HUES6 (cell line): ENCODE results near the gene RAB7B.

Experiments used
- H3K27ac ChIP-seq: 2 replicates; pipeline ENCODE4 v1.7.0; 2013; ENCODE audit warnings: low read depth, mild to moderate bottlenecking, low read length, inconsistent platforms
- H3K27me3 ChIP-seq: 2 replicates; pipeline ENCODE4 v1.6.1; 2013; ENCODE audit warnings: low read length; ENCODE audit not compliant: control insufficient read depth, insufficient read depth
- H3K36me3 ChIP-seq: 2 replicates; pipeline ENCODE4 v1.6.1; 2013; ENCODE audit warnings: low read length; ENCODE audit not compliant: control insufficient read depth, insufficient read depth
- H3K4me1 ChIP-seq: 2 replicates; pipeline ENCODE4 v1.6.1; 2013; ENCODE audit warnings: low read length; ENCODE audit not compliant: control insufficient read depth, insufficient read depth
- H3K4me3 ChIP-seq: 2 replicates; pipeline ENCODE4 v1.5.1; 2013; ENCODE audit warnings: low read depth, low read length
- H3K9ac ChIP-seq: one replicate; pipeline ENCODE4 v1.6.1; 2013; ENCODE audit warnings: mild to moderate bottlenecking, low read length
- H3K9me3 ChIP-seq: 2 replicates; pipeline ENCODE4 v1.6.1; 2013; ENCODE audit warnings: low read depth, low read length; ENCODE audit not compliant: control insufficient read depth, insufficient read depth

Gene RAB7B

GRCh38 chr1:205993068-205993467 lies 10.1 kb downstream of the RAB7B start:
- Histone ChIP-seq H3K9ac (no peak overlapping the region), H3K4me1 (peaks cover 9% of the 10 kb centered on the region), H3K9me3 (no peaks in the 10 kb centered on the region), H3K36me3 (no peaks in the 10 kb centered on the region), H3K27me3 (no peaks in the 10 kb centered on the region; the same call in none of the 2 replicates), H3K27ac (no peak overlapping the region), H3K4me3 (no peak overlapping the region)

GRCh38 chr1:205992218-205992882 lies 10.8 kb downstream of the RAB7B start:
- Histone ChIP-seq H3K4me1 (peaks cover 9% of the 10 kb centered on the region), H3K27me3 (no peaks in the 10 kb centered on the region; the same call in none of the 2 replicates), H3K36me3 (no peaks in the 10 kb centered on the region), H3K9me3 (no peaks in the 10 kb centered on the region), H3K4me3 (no peak overlapping the region), H3K9ac (no peak overlapping the region), H3K27ac (no peak overlapping the region)

- Histone ChIP-seq H3K9me3 (no peaks in the 10 kb centered on the region), H3K9ac (no peak overlapping the region), H3K36me3 (no peaks in the 10 kb centered on the region), H3K27ac (no peak overlapping the region), H3K27me3 (no peaks in the 10 kb centered on the region; the same call in 1 of the 2 replicates), H3K4me3 (no peak overlapping the region), H3K4me1 (peaks cover 7% of the 10 kb centered on the region)
These were observed 12.0 kb downstream of the RAB7B start for GRCh38 chr1:205991237-205991636.

- H3K27me3 ChIP-seq: no peaks in the 10 kb centered on the region; the same call in 1 of the 2 replicates
- H3K27ac ChIP-seq: no peak overlapping the region
- no peak overlapping the region for H3K4me3 ChIP-seq
- no peaks in the 10 kb centered on the region for H3K9me3 ChIP-seq
- no peaks in the 10 kb centered on the region for H3K36me3 ChIP-seq
- H3K4me1 ChIP-seq: peaks cover 6% of the 10 kb centered on the region
- H3K9ac ChIP-seq: no peak overlapping the region
These were observed 13.0 kb downstream of the RAB7B start for GRCh38 chr1:205990226-205990625.

- H3K4me3 ChIP-seq: no peak overlapping the region
- no peak overlapping the region for H3K9ac ChIP-seq
- H3K4me1 ChIP-seq: peaks cover 6% of the 10 kb centered on the region
- H3K27ac ChIP-seq: no peak overlapping the region
- no peaks in the 10 kb centered on the region for H3K36me3 ChIP-seq
- H3K27me3 ChIP-seq: no peaks in the 10 kb centered on the region; the same call in 1 of the 2 replicates
- H3K9me3 ChIP-seq: no peaks in the 10 kb centered on the region
These were observed 13.4 kb downstream of the RAB7B start for GRCh38 chr1:205989786-205990185.

GRCh38 chr1:205988585-205988995 lies 14.6 kb downstream of the RAB7B start:
- no peak overlapping the region for H3K9ac ChIP-seq
- no peak overlapping the region for H3K4me3 ChIP-seq
- no peaks in the 10 kb centered on the region for H3K9me3 ChIP-seq
- no peaks in the 10 kb centered on the region; the same call in 1 of the 2 replicates for H3K27me3 ChIP-seq
- H3K27ac ChIP-seq: no peak overlapping the region
- no peaks in the 10 kb centered on the region for H3K36me3 ChIP-seq
- no peaks in the 10 kb centered on the region for H3K4me1 ChIP-seq

GRCh38 chr1:205986861-205987260 lies 16.3 kb downstream of the RAB7B start:
- Histone ChIP-seq H3K9ac (no peak overlapping the region), H3K9me3 (no peaks in the 10 kb centered on the region), H3K27ac (no peak overlapping the region), H3K36me3 (no peaks in the 10 kb centered on the region), H3K4me1 (no peaks in the 10 kb centered on the region), H3K4me3 (no peak overlapping the region), H3K27me3 (no peaks in the 10 kb centered on the region; the same call in 1 of the 2 replicates)

GRCh38 chr1:205986292-205986691 lies 16.9 kb downstream of the RAB7B start:
- Histone ChIP-seq H3K9me3 (no peaks in the 10 kb centered on the region), H3K4me3 (no peak overlapping the region), H3K9ac (no peak overlapping the region), H3K36me3 (no peaks in the 10 kb centered on the region), H3K27ac (no peak overlapping the region), H3K4me1 (no peaks in the 10 kb centered on the region), H3K27me3 (no peaks in the 10 kb centered on the region; the same call in 1 of the 2 replicates)

- Histone ChIP-seq H3K4me3 (no peak overlapping the region), H3K27me3 (no peaks in the 10 kb centered on the region; the same call in 1 of the 2 replicates), H3K4me1 (no peaks in the 10 kb centered on the region), H3K9ac (no peak overlapping the region), H3K9me3 (no peaks in the 10 kb centered on the region), H3K27ac (no peak overlapping the region), H3K36me3 (no peaks in the 10 kb centered on the region)
These were observed 17.7 kb downstream of the RAB7B start for GRCh38 chr1:205985330-205986005.

- Histone ChIP-seq H3K9me3 (no peaks in the 10 kb centered on the region), H3K4me3 (no peak overlapping the region), H3K36me3 (no peaks in the 10 kb centered on the region), H3K27ac (no peak overlapping the region), H3K4me1 (no peaks in the 10 kb centered on the region), H3K27me3 (no peaks in the 10 kb centered on the region), H3K9ac (no peak overlapping the region)
These were observed 19.1 kb downstream of the RAB7B start for GRCh38 chr1:205983925-205984725.

- Histone ChIP-seq H3K27me3 (no peaks in the 10 kb centered on the region), H3K36me3 (no peaks in the 10 kb centered on the region), H3K27ac (no peak overlapping the region), H3K4me1 (peaks cover 6% of the 10 kb centered on the region; the same call in 1 of the 2 replicates), H3K4me3 (no peak overlapping the region), H3K9me3 (no peaks in the 10 kb centered on the region), H3K9ac (no peak overlapping the region)
These were observed 21.9 kb downstream of the RAB7B start for GRCh38 chr1:205981257-205981656.
